Sciatic nerve (tissue), 2 donors: Measurements from ENCODE around the gene GDE1. TPM values are rescaled to one million over a fixed set of nuclear protein-coding genes. Genes with fewer than 3 reads are reported as not detected.

Experiments
- ATAC-seq: fragments of 200-7000 bp; cut with Tn5 transposase; one replicate; pipeline ENCODE4 v1.9.1; 2020; ENCODE audit warnings: mild to moderate bottlenecking, moderate library complexity
- DNase-seq: peaks from one replicate; pipeline ENCODE4 v3.0.0-alpha.2; 2020; ENCODE audit warnings: low spot score
- intact Hi-C: fragments of 100-400 bp; cut with DNase I; formaldehyde crosslinking; loops from one replicate; pipeline ENCODE4 v1.14.2; 2022
- total RNA-seq: library from RNA; stranded (reverse); fragmentation: NEBNext Ultra II Directional; extraction: Animal tissue kit (Norgen Biotek cat#: 25700); gene quantifications from one replicate; pipeline ENCODE4 v1.2.1, GENCODE V29; 2021
- donor health status: DM: no; HTN: no; CAD: no.
- donor health status: DM: no; HTN: no; CAD: no.

Gene GDE1
- total RNA-seq, 1 donor from 2014 or later = 43.2 TPM

GRCh38 chr16:19499481-19499880, 22.4 kb downstream of the GDE1 start:
- intact Hi-C loops = no loop called here
- DNase-seq (no peak), ATAC-seq (no peak)

- intact Hi-C loops = no loop called here
- DNase-seq (no peak), ATAC-seq (no peak)
Observed at GRCh38 chr16:19499006-19499405, 22.9 kb downstream of the GDE1 start.

- DNase-seq = no peak
- intact Hi-C loops = no loop called here
- no peak for ATAC-seq
Observed at GRCh38 chr16:19497176-19497575, 24.7 kb downstream of the GDE1 start.

GRCh38 chr16:19490619-19491018, 31.3 kb downstream of the GDE1 start:
- intact Hi-C loops = no loop called here
- DNase-seq = no peak
- no peak for ATAC-seq

GRCh38 chr16:19488213-19488640, 33.7 kb downstream of the GDE1 start:
- ATAC-seq (peak; percentile 36), DNase-seq (no peak)
- intact Hi-C loops = no loop called here

GRCh38 chr16:19486750-19487325, 35.1 kb downstream of the GDE1 start:
- no peak for ATAC-seq
- intact Hi-C loops = no loop called here
- no peak for DNase-seq

- DNase-seq (no peak), ATAC-seq (no peak)
- intact Hi-C loops = no loop called here
Observed at GRCh38 chr16:19486051-19486450, 35.8 kb downstream of the GDE1 start.

GRCh38 chr16:19485611-19486010, 36.3 kb downstream of the GDE1 start:
- intact Hi-C loops = no loop called here
- no peak for DNase-seq
- no peak for ATAC-seq

GRCh38 chr16:19484096-19484495, 37.8 kb downstream of the GDE1 start:
- no peak for ATAC-seq
- intact Hi-C loops = no loop called here
- DNase-seq = no peak

- DNase-seq (no peak), ATAC-seq (no peak)
- intact Hi-C loops = no loop called here
Observed at GRCh38 chr16:19482291-19482690, 39.6 kb downstream of the GDE1 start.

GRCh38 chr16:19481769-19482168, 40.1 kb downstream of the GDE1 start:
- no peak for DNase-seq
- intact Hi-C loops = no loop called here
- no peak for ATAC-seq

- intact Hi-C loops = no loop called here
- no peak for DNase-seq
- no peak for ATAC-seq
Observed at GRCh38 chr16:19481296-19481695, 40.6 kb downstream of the GDE1 start.

- DNase-seq (no peak), ATAC-seq (no peak)
- intact Hi-C loops = no loop called here
Observed at GRCh38 chr16:19479302-19479721, 42.6 kb downstream of the GDE1 start.

GRCh38 chr16:19478505-19478904, 43.4 kb downstream of the GDE1 start:
- DNase-seq (no peak), ATAC-seq (no peak)
- intact Hi-C loops = no loop called here

- ATAC-seq = no peak
- DNase-seq = no peak
- intact Hi-C loops = no loop called here
Observed at GRCh38 chr16:19474617-19475016, 47.3 kb downstream of the GDE1 start.

GRCh38 chr16:19472482-19472881, 49.4 kb downstream of the GDE1 start:
- intact Hi-C loops = no loop called here
- no peak for DNase-seq
- ATAC-seq = no peak

- DNase-seq = no peak
- intact Hi-C loops = no loop called here
- ATAC-seq = no peak
Observed at GRCh38 chr16:19468300-19468699, 53.6 kb downstream of the GDE1 start.

- no peak for ATAC-seq
- no peak for DNase-seq
- intact Hi-C loops = no loop called here
Observed at GRCh38 chr16:19463468-19464315, 58.2 kb downstream of the GDE1 start.

- intact Hi-C loops = no loop called here
- DNase-seq (no peak), ATAC-seq (no peak)
Observed at GRCh38 chr16:19460397-19460796, 61.5 kb downstream of the GDE1 start.

GRCh38 chr16:19458722-19459379, 63.0 kb downstream of the GDE1 start:
- no peak for ATAC-seq

More at GRCh38 chr16:19458722-19459379, 63.0 kb downstream of the GDE1 start:
- DNase-seq = no peak
- intact Hi-C loops = no loop called here
